GM19035 (cell line): Measurements from ENCODE around the gene NAALADL1.
"Not testable (repeated sequence)": the region's sequence is repeated elsewhere in the genome, so short reads cannot be mapped to it uniquely, and the experiment has no call there.

Experiments
- ATAC-seq: cut with Tn5 transposase; IDR thresholded peaks from one replicate; pipeline ENCODE4 v1.9.1; 2021; ENCODE audit not compliant: unreplicated experiment

The NAALADL1 gene

GRCh38 chr11:65017937-65018336 is 40.4 kb downstream of the NAALADL1 start:
- ATAC-seq = no peak

GRCh38 chr11:65016705-65017104 is 41.6 kb downstream of the NAALADL1 start:
- no peak for ATAC-seq

GRCh38 chr11:65014726-65015227 is 43.6 kb downstream of the NAALADL1 start:
- ATAC-seq = no peak

GRCh38 chr11:65013888-65014725 is 44.2 kb downstream of the NAALADL1 start, which contains the start of gene ARL2:
Gene ARL2 (plus strand): TSS chr11:65014160. CDS start chr11:65014208, 48 bp downstream.
- peak; percentile 83 for ATAC-seq

GRCh38 chr11:65013130-65013887 is 45.0 kb downstream of the NAALADL1 start:
- ATAC-seq = peak; percentile 73

GRCh38 chr11:65008873-65009272 is 49.5 kb downstream of the NAALADL1 start:
- no peak for ATAC-seq

GRCh38 chr11:65008016-65008415 is 50.3 kb downstream of the NAALADL1 start:
- no peak for ATAC-seq

GRCh38 chr11:65003968-65004367 is 54.4 kb downstream of the NAALADL1 start:
- ATAC-seq = not testable (repeated sequence)

- no peak for ATAC-seq
Measured at GRCh38 chr11:65003282-65003681, 55.1 kb downstream of the NAALADL1 start.

- no peak for ATAC-seq
Measured at GRCh38 chr11:65002706-65003105, 55.6 kb downstream of the NAALADL1 start.

- ATAC-seq = no peak
Measured at GRCh38 chr11:64999478-64999877, 58.9 kb downstream of the NAALADL1 start.

GRCh38 chr11:64998690-64999431 is 59.5 kb downstream of the NAALADL1 start:
- no peak for ATAC-seq

- no peak for ATAC-seq
Measured at GRCh38 chr11:64998141-64998540, 60.2 kb downstream of the NAALADL1 start.

GRCh38 chr11:64996710-64997380 is 61.5 kb downstream of the NAALADL1 start, which contains the start of gene BATF2:
Gene BATF2 (minus strand): TSS chr11:64996971. CDS start chr11:64996914, 57 bp downstream.
- no peak for ATAC-seq

- no peak for ATAC-seq
Measured at GRCh38 chr11:64996327-64996709, 62.0 kb downstream of the NAALADL1 start.
